Neural progenitor cell (in vitro differentiated cells): ENCODE data around the gene CIDEC. TPM values are rescaled to one million over a fixed set of nuclear protein-coding genes. Genes with fewer than 3 reads are reported as not detected.

Source experiments
- DNase-seq: peaks from one replicate; pipeline ENCODE4 v3.0.0-alpha.2; 2016; ENCODE audit warnings: low spot score
- H2AFZ ChIP-seq: fragments of 200-600 bp; sonication (generic); replicated peaks from 2 replicates; pipeline ENCODE4 v1.6.1; 2016; ENCODE audit warnings: antibody characterized with exemption
- H3F3A ChIP-seq: fragments of 200-600 bp; sonication (generic); 2 replicates; pipeline ENCODE4 v1.6.1; 2016; ENCODE audit warnings: antibody characterized with exemption, low read depth
- H3K27ac ChIP-seq: fragments of 200-600 bp; sonication (generic); 2 replicates; pipeline ENCODE4 v1.5.1; 2016; ENCODE audit warnings: mild to moderate bottlenecking
- H3K27me3 ChIP-seq: fragments of 200-600 bp; sonication (generic); 2 replicates; pipeline ENCODE4 v1.6.1; 2016; ENCODE audit warnings: mild to moderate bottlenecking, moderate library complexity
- H3K36me3 ChIP-seq: fragments of 200-600 bp; sonication (generic); 2 replicates; pipeline ENCODE4 v1.5.1; 2016
- H3K4me1 ChIP-seq: fragments of 200-600 bp; sonication (generic); 2 replicates; pipeline ENCODE4 v1.6.1; 2016; ENCODE audit warnings: mixed run types
- H3K4me2 ChIP-seq: fragments of 200-600 bp; sonication (generic); 2 replicates; pipeline ENCODE4 v1.6.1; 2016
- H3K4me3 ChIP-seq: fragments of 200-600 bp; sonication (generic); 2 replicates; pipeline ENCODE4 v1.5.1; 2016
- H3K79me2 ChIP-seq: fragments of 200-600 bp; sonication (generic); 2 replicates; pipeline ENCODE4 v1.6.1; 2016; ENCODE audit warnings: low read depth
- H3K9ac ChIP-seq: fragments of 200-600 bp; sonication (generic); 2 replicates; pipeline ENCODE4 v1.6.1; 2016
- H3K9me3 ChIP-seq: fragments of 200-600 bp; sonication (generic); 2 replicates; pipeline ENCODE4 v1.5.1; 2016; ENCODE audit warnings: low read depth
- H4K20me1 ChIP-seq: fragments of 200-600 bp; sonication (generic); 2 replicates; pipeline ENCODE4 v1.6.1; 2016; ENCODE audit warnings: low read depth
- H3K27ac Mint-ChIP-seq: 3 replicates; pipeline ENCODE4 v1.8.0; 2021; ENCODE audit warnings: mixed read lengths
- H3K27me3 Mint-ChIP-seq: 2 replicates; pipeline ENCODE4 v1.8.0; 2022; ENCODE audit warnings: low read depth, mild to moderate bottlenecking, inconsistent platforms, moderate library complexity, mixed read lengths; ENCODE audit not compliant: insufficient read depth
- H3K36me3 Mint-ChIP-seq: 3 replicates; pipeline ENCODE4 v1.8.0; 2021; ENCODE audit warnings: mixed read lengths
- H3K4me1 Mint-ChIP-seq: 3 replicates; pipeline ENCODE4 v1.8.0; 2021; ENCODE audit warnings: mixed read lengths
- H3K4me3 Mint-ChIP-seq: 3 replicates; pipeline ENCODE4 v1.8.0; 2021; ENCODE audit warnings: mild to moderate bottlenecking, moderate library complexity, mixed read lengths
- H3K9me3 Mint-ChIP-seq: 3 replicates; pipeline ENCODE4 v1.8.0; 2020; ENCODE audit warnings: mixed read lengths
- CTCF ChIP-seq: fragments of 200-600 bp; sonication (generic); IDR thresholded peaks from 2 replicates; pipeline ENCODE4 v1.5.1; 2017; ENCODE audit warnings: antibody characterized with exemption, mild to moderate bottlenecking
- EZH2 ChIP-seq: fragments of 200-600 bp; sonication (generic); IDR thresholded peaks from 2 replicates; pipeline ENCODE4 v1.6.1; 2017; ENCODE audit warnings: antibody characterized with exemption, mild to moderate bottlenecking, moderate library complexity
- EZH2phosphoT487 ChIP-seq: fragments of 200-600 bp; sonication (generic); IDR thresholded peaks from 2 replicates; pipeline ENCODE4 v1.6.1; 2017; ENCODE audit warnings: antibody characterized with exemption
- total RNA-seq: library from RNA; depleted of rRNA; stranded (reverse); fragments of >200 nt; gene quantifications from 2 replicates; pipeline ENCODE4 v1.2.3, GENCODE V29; 2015; ENCODE audit warnings: low replicate concordance

Gene CIDEC
- total RNA-seq, 1 donor from 2014 or later: not detected

GRCh38 chr3:9834520-9835380 is 45.3 kb downstream of the CIDEC start:
- Histone ChIP-seq H3K27ac (no peak overlapping the region), H3K27me3 (no peaks in the 10 kb centered on the region), H2AFZ (no peak overlapping the region), H3F3A (no peaks in the 10 kb centered on the region), H3K4me1 (no peaks in the 10 kb centered on the region), H3K9ac (no peak overlapping the region), H3K36me3 (no peaks in the 10 kb centered on the region), H4K20me1 (no peaks in the 10 kb centered on the region), H3K4me2 (no peak overlapping the region), H3K79me2 (no peaks in the 10 kb centered on the region), H3K4me3 (no peak overlapping the region), H3K9me3 (no peaks in the 10 kb centered on the region)
- no peak for DNase-seq
- Mint-ChIP-seq H3K27me3 (peaks cover 2% of the 10 kb centered on the region), H3K9me3 (no peaks in the 10 kb centered on the region), H3K4me1 (no peaks in the 10 kb centered on the region), H3K36me3 (peaks cover 9% of the 10 kb centered on the region), H3K4me3 (no peak overlapping the region), H3K27ac (no peak overlapping the region)
- TF ChIP-seq CTCF (no peak), EZH2 (no peak), EZH2phosphoT487 (no peak)

GRCh38 chr3:9833078-9833477 is 47.0 kb downstream of the CIDEC start:
- H3K4me1 ChIP-seq: no peaks in the 10 kb centered on the region
- H2AFZ ChIP-seq: no peak overlapping the region
- no peak overlapping the region for H3K4me2 ChIP-seq
- H3F3A ChIP-seq: no peaks in the 10 kb centered on the region
- H3K9me3 Mint-ChIP-seq: no peaks in the 10 kb centered on the region
- no peak overlapping the region for H3K27ac ChIP-seq
- H3K36me3 Mint-ChIP-seq: peaks cover 9% of the 10 kb centered on the region
- DNase-seq: no peak
- no peak overlapping the region for H3K4me3 ChIP-seq
- no peaks in the 10 kb centered on the region for H3K27me3 Mint-ChIP-seq
- H3K27me3 ChIP-seq: no peaks in the 10 kb centered on the region
- TF ChIP-seq CTCF: no peak
- no peak for TF ChIP-seq EZH2
- no peak for TF ChIP-seq EZH2phosphoT487
- no peak overlapping the region for H3K4me3 Mint-ChIP-seq
- no peaks in the 10 kb centered on the region for H3K79me2 ChIP-seq
- no peaks in the 10 kb centered on the region for H3K9me3 ChIP-seq
- no peaks in the 10 kb centered on the region for H3K4me1 Mint-ChIP-seq
- no peaks in the 10 kb centered on the region for H4K20me1 ChIP-seq
- H3K27ac Mint-ChIP-seq: no peak overlapping the region
- no peak overlapping the region for H3K9ac ChIP-seq
- H3K36me3 ChIP-seq: no peaks in the 10 kb centered on the region

- Histone ChIP-seq H3K27me3 (no peaks in the 10 kb centered on the region), H3K27ac (no peak overlapping the region), H3K36me3 (no peaks in the 10 kb centered on the region), H3F3A (no peaks in the 10 kb centered on the region), H3K9me3 (no peaks in the 10 kb centered on the region), H3K9ac (no peak overlapping the region), H2AFZ (no peak overlapping the region), H3K4me1 (no peaks in the 10 kb centered on the region), H3K4me2 (no peak overlapping the region), H3K79me2 (no peaks in the 10 kb centered on the region), H4K20me1 (no peaks in the 10 kb centered on the region), H3K4me3 (no peak overlapping the region)
- H3K4me1 Mint-ChIP-seq: no peaks in the 10 kb centered on the region
- no peak overlapping the region for H3K27ac Mint-ChIP-seq
- peaks cover 4% of the 10 kb centered on the region for H3K27me3 Mint-ChIP-seq
- TF ChIP-seq EZH2 (no peak), CTCF (no peak), EZH2phosphoT487 (no peak)
- no peaks in the 10 kb centered on the region for H3K9me3 Mint-ChIP-seq
- H3K4me3 Mint-ChIP-seq: no peak overlapping the region
- DNase-seq: no peak
- peaks cover 6% of the 10 kb centered on the region for H3K36me3 Mint-ChIP-seq
Measured at GRCh38 chr3:9831253-9831652, 48.8 kb downstream of the CIDEC start.
